Heart left ventricle (tissue), 16 donors: ENCODE results near the gene VDAC2. TPM values are rescaled to one million over a fixed set of nuclear protein-coding genes. Genes with fewer than 3 reads are reported as not detected.
A peak's percentile ranks its signal among the peaks of the same experiment; 100 is the strongest.
"Not testable (repeated sequence)": the region's sequence is repeated elsewhere in the genome, so short reads cannot be mapped to it uniquely, and the experiment has no call there.

ENCODE experiments used
- ATAC-seq, 4 donors: fragments of 200-7000 bp; cut with Tn5 transposase; one replicate each; pipeline ENCODE4 v1.9.1; 2020 to 2022; ENCODE audit warnings: moderate library complexity in 4 of 4, mild to moderate bottlenecking in 3 of 4, moderate number of reproducible peaks in 1 of 4
- DNase-seq, 5 donors: peaks; one replicate each; pipeline ENCODE4 v3.0.0-alpha.2; 2020
- H3K27ac ChIP-seq, 12 donors: fragments of 200-600 bp; sonication (generic) in 4 of 12; one replicate each; pipeline versions ENCODE4 v1.5.0 to v1.8.0; 2016 to 2022; ENCODE audit warnings: mild to moderate bottlenecking in 2 of 12
- H3K27me3 ChIP-seq, 9 donors: fragments of 200-600 bp; sonication (generic) in 2 of 9; one replicate each; pipeline versions ENCODE4 v1.5.1 to v1.8.0; 2016 to 2022; ENCODE audit warnings: mild to moderate bottlenecking in 3 of 9
- H3K36me3 ChIP-seq, 9 donors: fragments of 200-600 bp; sonication (generic) in 2 of 9; one replicate each; pipeline versions ENCODE4 v1.5.0 to v1.8.0; 2018 to 2022; ENCODE audit warnings: mild to moderate bottlenecking in 2 of 9
- H3K4me1 ChIP-seq, 12 donors: fragments of 200-600 bp; sonication (generic) in 4 of 12; one replicate each; pipeline versions ENCODE4 v1.5.0 to v1.8.0; 2016 to 2022; ENCODE audit warnings: mild to moderate bottlenecking in 3 of 12
- H3K4me3 ChIP-seq, 12 donors: fragments of 200-600 bp; sonication (generic) in 4 of 12; one replicate each; pipeline versions ENCODE4 v1.5.0 to v1.8.0; 2017 to 2022; ENCODE audit warnings: mild to moderate bottlenecking in 9 of 12, moderate library complexity in 4 of 12
- H3K9me3 ChIP-seq, 12 donors: fragments of 200-600 bp; sonication (generic) in 4 of 12; one replicate each; pipeline versions ENCODE4 v1.5.0 to v1.8.0; 2016 to 2022; ENCODE audit warnings: mild to moderate bottlenecking in 1 of 12
- POLR2A ChIP-seq, 2 donors: fragments of 450-650 bp; IDR thresholded peaks; one replicate each; pipeline ENCODE4 v1.6.1; 2017; ENCODE audit warnings: antibody characterized with exemption in 2 of 2, mild to moderate bottlenecking in 2 of 2, moderate library complexity in 2 of 2
- WGBS, 4 donors: extraction: QIAGEN DNeasy Blood & Tissue Kit in 2 of 4; methylation state at CpG; one replicate each; pipeline versions ENCODE4 v1.1.5 to v1.1.7; 2013 to 2018; 5-methylcytosine and 5-hydroxymethylcytosine counted together
- intact Hi-C, 10 donors: fragments of 100-400 bp; cut with DNase I; formaldehyde crosslinking; loops; one replicate each; pipeline versions ENCODE4 v1.11.1 to v1.14.2; 2022
- polyA plus RNA-seq, 2 donors: library from polyadenylated mRNA; stranded (reverse); fragments of 200-250 nt; gene quantifications; one replicate each; pipeline ENCODE4 v1.2.3, GENCODE V29; 2013
- total RNA-seq, 9 donors: library from RNA; depleted of rRNA in 2 of 9; stranded (reverse); fragments of >200 nt in 2 of 9; fragmentation: NEBNext Ultra II Directional in 3 of 9; extraction: Animal tissue kit (Norgen Biotek cat#: 25700) in 3 of 9; gene quantifications; one replicate each; pipeline versions ENCODE4 v1.1.0 to v1.2.4, GENCODE V29; 2016 to 2023
- TF ChIP-seq, protein P1 (sequence below), 12 donors: fragments of 200-600 bp; sonication (generic) in 4 of 12; IDR thresholded peaks; one replicate each; pipeline versions ENCODE4 v1.5.0 to v1.8.0; 2018 to 2022; ENCODE audit warnings: antibody characterized with exemption in 12 of 12, mild to moderate bottlenecking in 5 of 12
- donor health status: ischemic (EF 13 %, LVEDD 7.1; RV severe dilation, severe dysfunction).
- donor health status: healthy with polysubstance abuse.
- donor health status: DM: no; HTN: yes; CAD: no.
- donor health status: DM: no; HTN: no; CAD: no.
- donor health status: ischemic (EF 25% LVEDD 6.9; RV normal size, moderate dysfunction).
- donor health status: ischemic (EF 25% LVEDD 5.7; RV mildly dilated, moderate dysfunction).
- donor health status: healthy.
- donor health status: DM: yes; HTN: yes; CAD: no.
- donor health status: ischemic (EF 35%, LVEDD 5.7; RV mildly dilated, moderate dysfunction).
- donor health status: nonischemic (EF 11% LVEDD 7.7; RV severe dilation, severe dysfunction).
- donor health status: DM: yes; HTN: yes; CAD: no.
- donor health status: PGD.
- donor health status: ischemic (EF 29% LVEDD 5.4; RV normal size, mild dysfunction).
- donor health status: nonischemic (EF 23%, LVEDD 6.1; RV moderate dilation, normal function).

VDAC2 gene
- total and polyA plus RNA-seq, 11 donors: 334 to 554 (median 472) TPM

DNA sequence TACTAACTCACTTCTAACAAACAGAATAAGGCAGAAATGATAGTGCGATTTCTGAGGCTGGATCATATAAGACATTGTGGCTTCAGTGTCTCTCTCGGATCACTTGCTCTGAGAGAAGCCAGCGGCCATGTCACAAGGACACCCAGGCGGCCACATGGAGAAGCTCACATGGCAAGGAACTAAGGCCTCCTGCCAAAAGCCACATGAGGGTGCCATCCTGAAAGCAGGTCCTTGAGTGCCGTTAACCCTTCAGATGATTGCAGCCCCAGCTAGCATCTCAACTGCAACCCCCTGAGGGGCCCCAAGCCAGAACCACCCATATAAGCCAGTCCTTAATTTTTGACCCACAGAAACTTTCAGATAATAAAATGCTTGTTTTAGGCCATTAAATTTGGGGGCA lies 6.9 kb upstream of the VDAC2 start:
- ATAC-seq (peak; percentile 13 to 61 (median 52)), DNase-seq (peak in 4 of 5 donors; percentile 28 to 62 (median 36))
- WGBS, 4 donors: 46 to 77% (median 66%) methylated on average over 5 of the region's 5 CpGs
- peaks cover 0 to 20% (median 13%) of the 10 kb centered on the region in 12 donors for H3K4me1 ChIP-seq
- no peak overlapping the region for H3K4me3 ChIP-seq
- intact Hi-C loops: no loop called here
- peak overlapping the region in 10 of 12 donors; percentile 58 to 82 (median 74) for H3K27ac ChIP-seq
- H3K27me3 ChIP-seq: no peaks in the 10 kb centered on the region
- no peaks in the 10 kb centered on the region for H3K9me3 ChIP-seq
- TF ChIP-seq POLR2A (IDR thresholded peaks at IDR 0.05): no peak
- TF ChIP-seq, protein P1, sequence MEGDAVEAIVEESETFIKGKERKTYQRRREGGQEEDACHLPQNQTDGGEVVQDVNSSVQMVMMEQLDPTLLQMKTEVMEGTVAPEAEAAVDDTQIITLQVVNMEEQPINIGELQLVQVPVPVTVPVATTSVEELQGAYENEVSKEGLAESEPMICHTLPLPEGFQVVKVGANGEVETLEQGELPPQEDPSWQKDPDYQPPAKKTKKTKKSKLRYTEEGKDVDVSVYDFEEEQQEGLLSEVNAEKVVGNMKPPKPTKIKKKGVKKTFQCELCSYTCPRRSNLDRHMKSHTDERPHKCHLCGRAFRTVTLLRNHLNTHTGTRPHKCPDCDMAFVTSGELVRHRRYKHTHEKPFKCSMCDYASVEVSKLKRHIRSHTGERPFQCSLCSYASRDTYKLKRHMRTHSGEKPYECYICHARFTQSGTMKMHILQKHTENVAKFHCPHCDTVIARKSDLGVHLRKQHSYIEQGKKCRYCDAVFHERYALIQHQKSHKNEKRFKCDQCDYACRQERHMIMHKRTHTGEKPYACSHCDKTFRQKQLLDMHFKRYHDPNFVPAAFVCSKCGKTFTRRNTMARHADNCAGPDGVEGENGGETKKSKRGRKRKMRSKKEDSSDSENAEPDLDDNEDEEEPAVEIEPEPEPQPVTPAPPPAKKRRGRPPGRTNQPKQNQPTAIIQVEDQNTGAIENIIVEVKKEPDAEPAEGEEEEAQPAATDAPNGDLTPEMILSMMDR (IDR thresholded peaks at IDR 0.05): peak in 1 of 12 donors; percentile 6
- no peaks in the 10 kb centered on the region for H3K36me3 ChIP-seq

DNA sequence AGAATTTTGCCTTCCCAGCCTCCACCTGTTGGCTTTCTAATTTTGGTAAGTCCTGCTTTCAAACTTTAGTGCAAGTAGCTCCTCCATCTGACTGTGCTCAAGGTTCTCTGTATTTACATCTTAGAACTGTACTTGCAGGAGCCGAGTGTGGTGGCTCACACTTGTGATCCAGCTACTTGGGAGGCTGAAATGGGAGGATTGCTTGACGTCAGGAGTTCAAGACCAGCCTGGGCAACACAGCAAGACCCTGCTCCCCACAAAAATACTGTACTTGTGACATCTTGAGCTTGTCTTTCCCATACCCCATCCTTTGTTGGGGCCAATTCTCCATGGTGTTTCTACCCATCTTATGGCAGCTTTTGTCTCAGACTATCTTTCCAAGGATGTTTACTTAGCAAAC lies 4.7 kb upstream of the VDAC2 start:
- Histone ChIP-seq H3K27me3 (no peaks in the 10 kb centered on the region), H3K4me1 (peaks cover 0 to 26% (median 16%) of the 10 kb centered on the region in 12 donors), H3K4me3 (no peak overlapping the region), H3K9me3 (no peaks in the 10 kb centered on the region), H3K27ac (no peak overlapping the region), H3K36me3 (no peaks in the 10 kb centered on the region)
- 95 to 100% (median 96%) methylated on average over 2 of the region's 2 CpGs for WGBS, 4 donors
- DNase-seq: no peak
- TF ChIP-seq, protein P1 (IDR thresholded peaks at IDR 0.05): no peak
- no peak for ATAC-seq
- intact Hi-C loops: loop anchor here in 3 of 10 donors (5.0 kb wide), 2 partner anchors 89 to 94 kb away; partner anchors contain the start of gene SAMD8 (in 2 of the 3)

DNA sequence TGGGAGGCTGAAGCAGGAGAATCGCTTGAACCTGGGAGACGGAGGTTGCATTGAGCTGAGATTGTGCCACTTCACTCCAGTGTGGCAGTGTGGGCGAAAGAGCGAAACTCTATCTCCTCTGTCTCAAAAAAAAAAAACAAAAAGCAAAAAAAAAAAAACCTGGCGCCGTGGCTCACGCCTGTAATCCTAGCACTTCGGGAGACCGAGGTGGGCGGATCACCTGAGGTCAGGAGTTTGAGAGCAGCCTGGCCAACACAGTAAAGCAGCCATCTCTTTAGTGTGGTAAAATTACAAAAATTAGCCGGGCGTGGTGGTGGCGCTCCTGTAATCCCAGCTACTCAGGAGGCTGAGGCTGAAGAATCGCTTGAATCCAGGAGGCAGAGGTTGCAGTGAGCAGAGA lies 4.0 kb upstream of the VDAC2 start:
- H3K4me1 ChIP-seq: peaks cover 0 to 29% (median 18%) of the 10 kb centered on the region in 12 donors
- not testable (repeated sequence) for H3K36me3 ChIP-seq, H3K27ac ChIP-seq, DNase-seq, ATAC-seq, H3K9me3 ChIP-seq, H3K27me3 ChIP-seq, H3K4me3 ChIP-seq
- WGBS, 4 donors: 93 to 94% (median 94%) methylated on average over 14 of the region's 14 CpGs
- intact Hi-C loops: loop anchor here in 3 of 10 donors (5.0 kb wide), 2 partner anchors 89 to 94 kb away; partner anchors contain the start of gene SAMD8 (in 2 of the 3)

DNA sequence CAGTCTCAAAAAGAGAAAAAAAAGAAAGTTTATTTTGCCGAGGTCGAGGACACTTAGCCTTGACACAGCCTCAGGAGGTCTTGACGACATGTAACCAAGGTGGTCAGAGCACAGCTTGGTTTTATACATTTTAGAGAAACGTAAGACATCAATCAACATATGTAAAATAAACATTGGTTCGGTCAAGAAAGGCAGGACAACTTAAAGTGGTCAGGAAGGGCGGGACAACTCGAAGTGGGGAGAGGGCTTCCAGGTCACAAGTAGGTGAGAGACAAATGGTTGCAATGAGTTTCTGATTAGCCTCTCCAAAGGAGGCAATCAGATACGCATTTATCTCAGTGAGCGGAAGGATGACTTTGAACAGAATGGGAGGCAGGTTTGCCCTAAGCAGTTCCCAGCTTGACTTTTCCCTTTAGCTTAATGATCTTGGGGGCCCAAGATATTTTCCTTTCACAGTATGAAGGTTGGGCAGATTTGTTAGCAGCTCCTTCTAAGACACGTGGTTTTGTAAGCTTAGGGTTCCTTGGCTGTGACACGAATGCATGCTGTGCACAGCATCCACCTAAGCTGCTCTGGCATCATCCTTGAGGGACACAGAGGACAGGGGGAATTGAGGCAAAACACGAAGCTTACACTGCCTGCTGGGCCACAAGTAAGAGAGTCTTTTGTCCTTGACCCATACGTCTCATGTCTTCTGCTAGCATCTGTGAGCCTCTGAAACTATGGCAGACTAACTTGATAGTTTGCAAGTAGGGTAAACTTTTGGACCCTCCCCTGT lies 3.3 kb upstream of the VDAC2 start:
- DNase-seq: no peak
- no peaks in the 10 kb centered on the region for H3K9me3 ChIP-seq
- peaks cover 0 to 7% (median 3%) of the 10 kb centered on the region in 9 donors for H3K36me3 ChIP-seq
- H3K27me3 ChIP-seq: no peaks in the 10 kb centered on the region
- peak overlapping the region in 1 of 12 donors; percentile 99 for H3K27ac ChIP-seq
- no peak overlapping the region for H3K4me3 ChIP-seq
- TF ChIP-seq, protein P1 (IDR thresholded peaks at IDR 0.05): no peak
- no peak for TF ChIP-seq POLR2A (IDR thresholded peaks at IDR 0.05)
- intact Hi-C loops: loop anchor here in 3 of 10 donors (5.0 kb wide), 2 partner anchors 90 to 95 kb away; partner anchors contain the start of gene SAMD8 (in 2 of the 3)
- 68 to 79% (median 70%) methylated on average over 12 to 13 of the region's 13 CpGs for WGBS, 4 donors
- no peak for ATAC-seq
- peaks cover under 1 to 34% (median 24%) of the 10 kb centered on the region in 12 donors for H3K4me1 ChIP-seq
